B cell (primary cell): ENCODE data around the gene DLX1. TPM values are rescaled to one million over a fixed set of nuclear protein-coding genes. Genes with fewer than 3 reads are reported as not detected.
"Not testable (repeated sequence)": the region's sequence is repeated elsewhere in the genome, so short reads cannot be mapped to it uniquely, and the experiment has no call there.

Experiments
- ATAC-seq: fragments of 200-7000 bp; cut with Tn5 transposase; one replicate; pipeline ENCODE4 v1.10.0; 2021; ENCODE audit warnings: low read depth, mild to moderate bottlenecking, moderate number of reproducible peaks, moderate library complexity
- CTCF ChIA-PET: fragments of 350-600 bp; sonication (Branson Sonifier 250); formaldehyde crosslinking; loops from one replicate; lab custom pipeline; 2021; ENCODE audit warnings: antibody characterized with exemption, inconsistent platforms; lab: Charles Lee
- POLR2A ChIA-PET: fragments of 350-600 bp; sonication (Branson Sonifier 250); formaldehyde crosslinking; loops from one replicate; lab custom pipeline; 2021; ENCODE audit warnings: antibody characterized with exemption; lab: Charles Lee
- DNase-seq: peaks from one replicate; pipeline ENCODE4 v3.0.0; 2013
- H2AFZ ChIP-seq: 2 replicates; pipeline ENCODE4 v1.6.1; 2012; ENCODE audit warnings: mild to moderate bottlenecking, low read depth, low read length; ENCODE audit not compliant: insufficient read depth, poor library complexity, severe bottlenecking
- H3K27ac ChIP-seq, 2 donors: 1 replicate in 1 of 2; 2 replicates in 1 of 2; pipeline ENCODE4 v1.5.1; 2012 to 2013; ENCODE audit warnings: low read length in 2 of 2, mild to moderate bottlenecking in 2 of 2, moderate library complexity in 1 of 2
- H3K27me3 ChIP-seq, 4 experiments: fragments of 200-600 bp in 1 of 4; sonication (generic) in 1 of 4; replicated peaks in 1 of 4; 1 replicate in 2 of 4; 2 replicates in 2 of 4; pipeline versions ENCODE4 v1.6.1 to v1.7.0; 2013 to 2016; ENCODE audit warnings: low read length in 3 of 4, mild to moderate bottlenecking in 2 of 4, mixed read lengths in 1 of 4, moderate library complexity in 1 of 4; ENCODE audit not compliant: insufficient read depth in 4 of 4, control insufficient read depth in 3 of 4; ENCODE audit errors: control extremely low read depth in 1 of 4
- H3K36me3 ChIP-seq, 2 experiments: replicated peaks in 1 of 2; 1 replicate in 1 of 2; 2 replicates in 1 of 2; pipeline versions ENCODE4 v1.6.1 to v1.7.1; 2013; ENCODE audit warnings: low read length in 1 of 2; ENCODE audit not compliant: insufficient read depth in 2 of 2, control insufficient read depth in 1 of 2; ENCODE audit errors: control extremely low read depth in 1 of 2, extremely low read depth in 1 of 2
- H3K4me1 ChIP-seq, 2 donors: fragments of 200-600 bp in 1 of 2; sonication (generic) in 1 of 2; 1 replicate in 1 of 2; 2 replicates in 1 of 2; pipeline versions ENCODE4 v1.5.1 to v1.6.1; 2013 to 2017; ENCODE audit warnings: low read length in 2 of 2; ENCODE audit not compliant: control insufficient read depth in 2 of 2, insufficient read depth in 2 of 2
- H3K4me2 ChIP-seq: replicated peaks from 2 replicates; pipeline ENCODE3; 2012; ENCODE audit warnings: mild to moderate bottlenecking, low read depth, low read length; ENCODE audit not compliant: poor library complexity, severe bottlenecking
- H3K4me3 ChIP-seq, 5 experiments: fragments of 200-600 bp in 1 of 5; sonication (generic) in 1 of 5; 1 replicate in 3 of 5; 2 replicates in 2 of 5; pipeline versions ENCODE4 v1.5.1 to v1.7.0; 2011 to 2016; ENCODE audit warnings: low read length in 4 of 5, mild to moderate bottlenecking in 4 of 5, low read depth in 2 of 5, control low read depth in 1 of 5, moderate library complexity in 1 of 5; ENCODE audit not compliant: insufficient read depth in 1 of 5; ENCODE audit errors: control extremely low read depth in 1 of 5, extremely low read depth in 1 of 5
- H3K79me2 ChIP-seq: fragments of 200-600 bp; sonication (generic); one replicate; pipeline ENCODE4 v1.6.0; 2016; ENCODE audit warnings: low read length; ENCODE audit not compliant: control insufficient read depth, insufficient read depth
- H3K9ac ChIP-seq: fragments of 200-600 bp; sonication (generic); 2 replicates; pipeline ENCODE4 v1.6.1; 2017; ENCODE audit warnings: mild to moderate bottlenecking, low read length, moderate library complexity
- H3K9me3 ChIP-seq, 3 donors: one replicate each; pipeline versions ENCODE4 v1.6.1 to v1.7.1; 2013; ENCODE audit warnings: low read length in 2 of 3; ENCODE audit not compliant: control insufficient read depth in 2 of 3, insufficient read depth in 1 of 3; ENCODE audit errors: control extremely low read depth in 1 of 3
- H4K20me1 ChIP-seq: 2 replicates; pipeline ENCODE4 v1.6.0; 2012; ENCODE audit warnings: mild to moderate bottlenecking, low read length; ENCODE audit not compliant: insufficient read depth, control insufficient read depth, poor library complexity, severe bottlenecking
- H3K27ac Mint-ChIP-seq: one replicate; pipeline ENCODE4 v1.8.0; 2021; ENCODE audit warnings: mixed read lengths
- H3K27me3 Mint-ChIP-seq: one replicate; pipeline ENCODE4 v1.8.0; 2021; ENCODE audit warnings: mixed read lengths
- H3K4me1 Mint-ChIP-seq: one replicate; pipeline ENCODE4 v1.8.0; 2021; ENCODE audit warnings: mixed read lengths
- H3K4me3 Mint-ChIP-seq: one replicate; pipeline ENCODE4 v1.8.0; 2021; ENCODE audit warnings: mixed read lengths
- H3K9me3 Mint-ChIP-seq: one replicate; pipeline ENCODE4 v1.8.0; 2022; ENCODE audit warnings: mixed read lengths; ENCODE audit not compliant: insufficient read depth
- EZH2 ChIP-seq: IDR thresholded peaks from 2 replicates; pipeline ENCODE4 v1.6.1; 2012; ENCODE audit warnings: borderline replicate concordance, low read depth, mild to moderate bottlenecking, moderate library complexity, low read length; ENCODE audit not compliant: insufficient read depth, poor library complexity, severe bottlenecking
- WGBS: methylation state at CpG from one replicate; pipeline ENCODE4 v1.1.5; 2013; ENCODE audit warnings: missing lambda C conversion rate; ENCODE audit not compliant: insufficient coverage; 5-methylcytosine and 5-hydroxymethylcytosine counted together
- intact Hi-C: fragments of 100-400 bp; cut with micrococcal nuclease; formaldehyde crosslinking; loops from one replicate; pipeline ENCODE4 v1.10.0; 2022
- polyA plus RNA-seq: library from polyadenylated mRNA; depleted of rRNA; stranded (reverse); fragments of >200 nt; gene quantifications from 2 replicates; pipeline ENCODE4 v1.2.3, GENCODE V29; 2012
- total RNA-seq, 2 donors: library from RNA; stranded (reverse); fragments of 120-200 nt in 1 of 2; gene quantifications; 1 replicate in 1 of 2; 2 replicates in 1 of 2; pipeline versions ENCODE4 v1.2.3 to v1.2.4, GENCODE V29; 2013 to 2022
- TF ChIP-seq, protein P1 (sequence below): fragments of 200-600 bp; IDR thresholded peaks from one replicate; pipeline ENCODE4 v1.8.0; 2022; ENCODE audit warnings: antibody characterized with exemption, mild to moderate bottlenecking

Gene DLX1
- total and polyA plus RNA-seq, 2 donors (not counting 1 experiment from before 2014, with no cell fraction given) = not detected

DNA sequence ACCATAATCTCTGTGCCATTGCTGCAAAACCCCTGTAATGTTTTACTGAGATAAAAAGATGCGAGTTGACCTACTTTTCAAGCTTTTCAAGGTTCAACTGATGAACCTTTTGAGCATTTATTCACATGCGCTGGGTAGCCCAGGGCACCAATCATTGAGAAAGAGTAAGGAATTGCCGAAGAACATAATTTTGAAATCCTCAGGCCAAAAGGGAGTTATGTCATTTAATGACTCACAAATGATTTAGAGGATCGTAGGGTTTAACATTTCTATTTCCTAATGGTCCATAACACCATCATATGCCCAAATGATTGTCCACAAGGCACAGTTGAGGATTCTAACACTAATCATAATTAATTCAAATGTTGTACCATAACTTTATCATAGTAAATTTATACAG is 20.2 kb upstream of the DLX1 start:
- Mint-ChIP-seq H3K9me3 (no peaks in the 10 kb centered on the region), H3K27me3 (no peaks in the 10 kb centered on the region), H3K4me3 (no peak overlapping the region), H3K4me1 (no peaks in the 10 kb centered on the region), H3K27ac (no peak overlapping the region)
- Histone ChIP-seq H3K9me3 (no peaks in the 10 kb centered on the region), H4K20me1 (no peaks in the 10 kb centered on the region), H3K9ac (no peak overlapping the region), H3K79me2 (no peaks in the 10 kb centered on the region), H2AFZ (no peak overlapping the region), H3K4me2 (no peak overlapping the region), H3K4me1 (no peaks in the 10 kb centered on the region), H3K36me3 (peaks cover 0 to 5% of the 10 kb centered on the region in 2 experiments), H3K4me3 (no peak overlapping the region), H3K27me3 (no peaks in the 10 kb centered on the region), H3K27ac (no peak overlapping the region)
- DNase-seq (no peak), ATAC-seq (no peak)
- CTCF ChIA-PET = no interaction called here
- no peak for TF ChIP-seq EZH2
- TF ChIP-seq, protein P1, sequence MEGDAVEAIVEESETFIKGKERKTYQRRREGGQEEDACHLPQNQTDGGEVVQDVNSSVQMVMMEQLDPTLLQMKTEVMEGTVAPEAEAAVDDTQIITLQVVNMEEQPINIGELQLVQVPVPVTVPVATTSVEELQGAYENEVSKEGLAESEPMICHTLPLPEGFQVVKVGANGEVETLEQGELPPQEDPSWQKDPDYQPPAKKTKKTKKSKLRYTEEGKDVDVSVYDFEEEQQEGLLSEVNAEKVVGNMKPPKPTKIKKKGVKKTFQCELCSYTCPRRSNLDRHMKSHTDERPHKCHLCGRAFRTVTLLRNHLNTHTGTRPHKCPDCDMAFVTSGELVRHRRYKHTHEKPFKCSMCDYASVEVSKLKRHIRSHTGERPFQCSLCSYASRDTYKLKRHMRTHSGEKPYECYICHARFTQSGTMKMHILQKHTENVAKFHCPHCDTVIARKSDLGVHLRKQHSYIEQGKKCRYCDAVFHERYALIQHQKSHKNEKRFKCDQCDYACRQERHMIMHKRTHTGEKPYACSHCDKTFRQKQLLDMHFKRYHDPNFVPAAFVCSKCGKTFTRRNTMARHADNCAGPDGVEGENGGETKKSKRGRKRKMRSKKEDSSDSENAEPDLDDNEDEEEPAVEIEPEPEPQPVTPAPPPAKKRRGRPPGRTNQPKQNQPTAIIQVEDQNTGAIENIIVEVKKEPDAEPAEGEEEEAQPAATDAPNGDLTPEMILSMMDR = no peak
- WGBS = no CpG with 5 or more reads among the region's 4 CpGs
- intact Hi-C loops = no loop called here
- POLR2A ChIA-PET = no interaction called here

DNA sequence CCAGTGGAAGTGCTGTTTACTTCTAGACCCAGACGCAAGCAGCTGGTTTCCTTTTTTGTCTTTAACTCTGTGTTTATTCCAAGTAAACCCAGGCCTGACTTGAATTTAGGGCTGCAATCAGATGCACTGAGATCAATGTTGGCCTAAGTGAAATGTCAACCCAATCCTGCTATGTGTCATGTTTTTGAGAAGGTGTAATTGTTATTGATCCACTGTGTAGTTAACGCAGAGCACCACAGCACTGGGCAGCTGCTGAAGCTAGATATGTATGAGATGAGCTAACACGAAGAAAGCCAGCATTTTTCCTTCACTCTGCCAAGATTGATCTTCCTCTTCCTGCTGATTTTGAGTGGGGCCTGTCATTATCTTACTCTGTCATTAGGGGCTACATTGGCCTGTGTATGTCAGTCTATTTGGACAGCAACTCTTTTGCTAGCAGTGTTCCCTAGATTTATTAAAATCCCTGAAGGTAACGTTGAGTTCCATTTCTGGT is 18.9 kb upstream of the DLX1 start:
- no peak overlapping the region for H3K9ac ChIP-seq
- no peak for DNase-seq
- H3K27me3 ChIP-seq = no peaks in the 10 kb centered on the region
- Mint-ChIP-seq H3K4me1 (no peaks in the 10 kb centered on the region), H3K27me3 (no peaks in the 10 kb centered on the region), H3K4me3 (no peak overlapping the region), H3K9me3 (no peaks in the 10 kb centered on the region), H3K27ac (no peak overlapping the region)
- peaks cover 0 to 5% of the 10 kb centered on the region in 2 experiments for H3K36me3 ChIP-seq
- CTCF ChIA-PET = no interaction called here
- no peak for ATAC-seq
- no peak overlapping the region for H2AFZ ChIP-seq
- WGBS = 96% methylated on average over 3 of the region's 4 CpGs
- no peaks in the 10 kb centered on the region for H3K79me2 ChIP-seq
- H3K4me3 ChIP-seq = no peak overlapping the region
- H3K9me3 ChIP-seq = no peaks in the 10 kb centered on the region
- no peak overlapping the region for H3K4me2 ChIP-seq
- TF ChIP-seq, protein P1 = no peak
- TF ChIP-seq EZH2 = no peak
- POLR2A ChIA-PET = no interaction called here
- H3K27ac ChIP-seq = no peak overlapping the region
- H3K4me1 ChIP-seq = no peaks in the 10 kb centered on the region
- intact Hi-C loops = no loop called here
- no peaks in the 10 kb centered on the region for H4K20me1 ChIP-seq

DNA sequence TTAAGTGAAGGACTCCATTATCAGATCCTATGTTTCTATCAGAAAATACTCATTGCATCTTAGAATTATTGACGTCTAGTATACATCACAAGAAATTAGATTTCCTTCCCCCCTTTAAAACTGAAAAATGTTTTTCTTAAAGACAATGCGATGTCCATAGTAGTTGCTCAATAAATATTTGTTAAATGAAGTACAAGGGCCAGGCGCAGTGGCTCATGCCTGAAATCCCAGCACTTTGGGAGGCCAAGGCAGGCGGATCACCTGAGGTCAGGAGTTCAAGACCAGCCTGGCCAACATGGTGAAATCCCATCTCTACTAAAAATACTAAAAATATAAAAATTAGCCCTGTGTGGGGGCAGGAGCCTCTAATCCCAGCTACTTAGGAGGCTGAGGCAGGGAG is 17.4 kb upstream of the DLX1 start:
- CTCF ChIA-PET, H3K79me2 ChIP-seq, DNase-seq, H3K9me3 ChIP-seq, intact Hi-C loops, H3K4me3 ChIP-seq, H3K27me3 ChIP-seq, H3K27ac Mint-ChIP-seq, H3K4me3 Mint-ChIP-seq, H3K27me3 Mint-ChIP-seq, H3K9me3 Mint-ChIP-seq, POLR2A ChIA-PET, H3K4me2 ChIP-seq, H3K4me1 Mint-ChIP-seq, ATAC-seq, H3K36me3 ChIP-seq, H2AFZ ChIP-seq, H3K27ac ChIP-seq, H3K4me1 ChIP-seq, H3K9ac ChIP-seq, H4K20me1 ChIP-seq: not testable (repeated sequence)
- no CpG with 5 or more reads among the region's 4 CpGs for WGBS
